Measurements from ENCODE around the gene KLHL22.
"Not testable (repeated sequence)": the region's sequence is repeated elsewhere in the genome, so short reads cannot be mapped to it uniquely, and the experiment has no call there.

The KLHL22 gene

GRCh38 chr22:20430720-20431510, 64.7 kb downstream of the KLHL22 start:
- DNase-seq = peak; percentile 35

- DNase-seq = no peak
Observed at GRCh38 chr22:20430101-20430719, 65.4 kb downstream of the KLHL22 start.

GRCh38 chr22:20429254-20430100, 66.1 kb downstream of the KLHL22 start:
- peak; percentile 64 for DNase-seq

DNA sequence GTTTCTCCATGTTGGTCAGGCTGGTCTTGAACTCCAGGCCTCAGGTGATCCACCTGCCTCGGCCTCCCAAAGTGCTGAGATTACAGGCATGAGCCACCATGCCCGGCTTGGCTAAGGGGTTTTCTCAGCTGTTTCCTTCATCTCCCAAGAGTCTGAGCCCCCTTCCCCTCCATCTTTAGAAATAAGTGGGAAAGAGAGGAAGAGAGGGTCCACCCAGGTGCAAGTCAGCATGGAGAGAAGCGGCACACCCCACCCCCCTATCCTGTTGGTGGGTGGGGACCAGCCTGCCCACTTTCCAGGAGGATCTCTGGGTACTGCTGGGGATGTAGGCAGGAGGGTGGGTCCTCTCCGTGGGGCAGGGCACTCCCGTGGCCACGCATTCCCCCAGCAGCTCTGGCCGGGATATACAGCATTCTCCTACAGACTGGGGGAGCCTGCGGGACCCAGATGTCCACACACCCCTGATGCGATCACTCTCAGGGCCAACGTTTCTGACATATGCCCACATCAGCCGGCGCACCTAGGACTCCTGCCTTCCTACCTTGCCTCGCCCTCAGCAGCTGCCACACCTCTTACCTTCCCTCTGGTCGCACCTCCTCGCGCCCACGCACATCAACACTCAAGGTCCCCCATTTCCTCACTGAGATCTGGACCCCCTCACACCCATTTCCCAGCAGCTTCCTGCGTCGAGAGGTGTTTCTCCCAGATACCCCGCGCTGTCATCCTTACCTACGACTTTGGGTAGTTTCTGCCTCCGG, 66.9 kb downstream of the KLHL22 start:
- DNase-seq = no peak

GRCh38 chr22:20427945-20428417, 67.6 kb downstream of the KLHL22 start:
- no peak for DNase-seq

DNA sequence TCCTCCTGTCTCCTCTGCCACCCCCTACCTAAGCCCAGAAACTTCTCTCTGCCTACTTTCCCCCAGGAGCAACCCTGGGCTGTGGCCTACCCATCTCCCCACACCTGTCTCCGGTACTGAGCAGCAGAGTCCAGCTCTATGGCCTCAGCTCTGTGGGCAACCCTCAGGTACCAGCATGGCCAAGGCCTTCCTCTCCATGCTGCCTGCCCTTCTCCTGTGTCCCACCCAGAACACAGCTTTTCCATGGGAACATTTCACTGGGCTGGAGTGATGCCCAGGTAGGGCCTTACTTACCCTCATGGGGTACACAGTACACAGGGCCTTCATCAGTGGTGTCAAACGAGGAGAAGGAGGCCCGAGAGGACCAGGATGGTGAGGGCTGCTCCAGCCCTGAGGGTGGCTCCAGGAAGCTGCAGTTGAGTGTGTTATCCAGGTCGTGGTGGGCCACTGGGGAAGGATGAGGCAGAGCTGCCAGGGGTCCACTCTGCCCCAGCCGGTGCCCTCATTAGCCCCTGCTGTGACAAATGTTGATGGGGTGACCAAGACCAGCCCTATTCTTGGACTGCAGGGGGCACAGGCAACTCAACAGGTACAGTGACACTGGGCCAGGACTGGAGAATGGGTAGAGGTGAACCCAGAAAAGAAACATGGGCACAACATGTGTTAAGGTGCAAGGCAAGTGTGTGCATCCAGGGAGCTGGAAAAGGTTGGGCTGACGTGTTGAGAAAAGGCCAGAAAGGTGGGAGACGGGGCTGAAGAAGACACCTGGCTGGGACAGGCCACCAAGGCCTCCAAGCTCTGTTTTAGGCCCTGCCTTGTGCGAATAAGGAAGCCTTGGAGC, 68.3 kb downstream of the KLHL22 start:
- no peak for DNase-seq

GRCh38 chr22:20426259-20426615, 69.4 kb downstream of the KLHL22 start:
- DNase-seq = no peak

- no peak for DNase-seq
Observed at GRCh38 chr22:20425566-20426258, 69.9 kb downstream of the KLHL22 start.

DNA sequence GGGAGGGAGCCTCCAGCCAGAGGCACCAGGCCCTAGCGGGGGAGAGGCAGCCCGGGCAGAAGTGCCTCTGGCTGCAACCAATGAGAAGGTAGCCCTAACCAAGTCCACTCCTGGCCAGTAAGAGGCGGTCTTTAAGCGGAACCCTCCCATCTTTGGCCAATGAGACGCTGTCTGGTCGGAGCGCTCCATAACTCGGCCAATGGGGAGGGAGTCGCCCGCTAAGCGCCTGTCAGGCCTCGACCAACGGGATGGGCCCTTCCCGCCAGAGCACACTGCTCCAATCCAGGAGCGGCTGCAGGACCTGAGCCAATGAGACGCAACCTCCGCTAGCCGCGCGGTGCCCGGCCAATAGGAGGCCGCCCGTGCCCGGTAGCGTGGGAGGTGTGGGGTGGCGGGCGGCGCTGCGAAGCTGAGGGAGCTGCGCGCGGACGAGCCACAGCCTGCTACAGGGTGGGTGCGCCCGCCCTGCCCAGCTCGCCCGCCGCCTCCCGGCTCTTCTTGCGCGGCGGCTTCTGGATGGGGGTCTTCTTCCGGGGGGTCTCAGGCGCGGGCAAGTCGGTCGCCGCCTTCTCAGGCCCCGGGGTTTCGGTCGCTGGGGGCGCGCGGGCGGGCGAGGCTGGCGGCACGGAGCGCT, 70.5 kb downstream of the KLHL22 start:
- no peak for DNase-seq

DNA sequence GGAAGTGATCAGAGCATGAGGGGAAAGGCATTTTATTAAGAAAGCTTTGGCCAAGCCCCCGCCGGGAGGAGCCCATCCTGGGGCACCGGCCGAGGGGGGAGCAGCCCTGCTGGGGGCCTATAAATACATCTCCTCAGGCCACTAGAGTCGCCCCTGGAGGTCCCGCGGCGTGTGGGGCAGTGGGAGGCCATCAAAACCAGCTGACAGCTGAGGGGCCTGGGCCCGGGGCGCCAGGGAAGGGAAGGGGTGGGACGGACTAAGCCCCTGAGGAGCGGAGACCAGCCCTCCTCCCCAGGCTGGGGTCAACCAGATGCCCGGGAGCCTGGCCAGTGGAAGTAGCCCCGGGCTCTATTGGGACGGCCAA, 71.0 kb downstream of the KLHL22 start:
- DNase-seq = no peak

- DNase-seq = no peak
Observed at GRCh38 chr22:20423906-20424551, 71.6 kb downstream of the KLHL22 start.

DNA sequence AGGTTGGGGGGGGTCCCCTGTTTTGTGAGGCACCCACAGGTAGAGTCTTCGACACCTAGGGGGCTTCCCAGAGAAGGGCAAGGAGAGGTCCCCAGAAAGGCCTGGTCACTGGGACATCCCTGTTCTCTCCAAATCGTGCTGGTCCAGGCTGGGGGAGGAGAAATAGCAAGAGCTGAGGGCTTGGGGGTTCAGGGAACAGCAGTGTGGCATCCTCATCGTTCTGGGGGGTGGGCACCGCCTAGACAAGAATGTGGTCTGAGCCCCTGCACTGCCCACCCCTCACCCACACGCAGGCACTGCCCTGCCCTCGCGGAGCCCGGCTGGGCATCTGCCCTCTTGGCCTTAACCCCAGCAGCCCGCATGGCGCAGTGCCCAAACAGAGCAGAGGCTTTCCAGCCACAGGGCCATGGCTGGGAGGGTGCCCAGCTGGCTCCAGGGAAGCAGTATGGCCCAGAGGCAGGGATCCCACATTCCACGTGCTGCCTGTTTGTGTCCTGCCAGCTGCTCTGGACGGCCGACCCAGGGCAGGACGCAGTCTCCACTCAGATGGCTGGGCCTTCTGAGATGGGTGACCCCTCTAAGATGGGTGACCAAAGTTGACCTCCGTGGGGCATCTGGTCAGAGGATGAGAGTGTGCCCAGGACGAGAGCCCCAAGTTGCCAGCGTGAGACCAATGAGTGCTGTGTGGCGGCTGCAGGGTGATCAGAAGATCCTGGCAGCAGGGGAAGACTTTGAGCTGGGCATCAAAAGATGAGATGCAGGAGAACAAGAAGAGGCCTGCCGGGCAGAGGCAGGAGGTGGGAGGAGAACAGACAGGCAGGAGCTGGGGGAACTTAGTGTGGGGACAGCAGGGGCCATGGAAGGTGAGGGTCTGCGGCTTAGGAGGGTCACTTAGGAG, 72.3 kb downstream of the KLHL22 start:
- no peak for DNase-seq

DNA sequence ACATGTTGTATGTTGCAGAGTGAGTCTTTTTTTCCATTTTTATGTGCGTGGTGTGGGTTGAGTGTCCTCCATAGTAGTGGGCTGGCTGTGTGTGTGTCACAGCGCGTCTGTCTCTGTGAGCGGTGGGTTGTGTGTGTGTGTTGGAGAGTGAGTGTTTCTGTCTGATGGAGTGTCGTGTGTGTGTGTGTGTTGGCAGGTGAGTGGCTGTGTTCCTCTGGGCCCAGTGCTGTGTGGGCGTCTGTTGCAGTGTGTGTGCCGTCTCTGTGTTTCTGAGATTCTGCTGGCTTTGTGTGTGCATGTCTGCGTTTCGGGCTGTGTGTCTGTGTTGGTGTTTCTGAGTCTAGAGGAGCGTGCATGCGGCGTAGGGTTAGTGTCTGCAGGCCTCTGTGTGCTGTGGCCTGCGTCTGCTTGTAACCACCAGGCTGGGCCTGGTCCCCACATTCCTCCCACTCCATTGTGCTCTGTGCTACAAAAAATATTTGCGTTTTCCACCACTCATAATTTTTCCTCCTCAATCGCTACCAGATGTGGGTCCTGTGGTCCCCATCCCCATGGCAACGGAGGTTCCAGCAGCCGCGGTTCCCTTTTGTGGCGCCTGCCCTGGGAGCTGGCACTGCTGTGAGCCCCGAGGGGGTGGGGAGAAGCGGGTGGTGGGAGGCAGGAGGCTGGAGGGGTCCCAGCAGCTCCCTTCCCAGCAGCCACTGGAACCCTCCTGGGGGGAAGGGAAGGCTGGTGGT, 73.2 kb downstream of the KLHL22 start:
- DNase-seq = no peak

- no peak for DNase-seq
Observed at GRCh38 chr22:20421507-20421874, 74.1 kb downstream of the KLHL22 start.

- DNase-seq = no peak
Observed at GRCh38 chr22:20420157-20420842, 75.3 kb downstream of the KLHL22 start.

- DNase-seq = no peak
Observed at GRCh38 chr22:20419664-20419951, 76.0 kb downstream of the KLHL22 start.

- peak; percentile 53 for DNase-seq
Observed at GRCh38 chr22:20418211-20418788, 77.3 kb downstream of the KLHL22 start.

DNA sequence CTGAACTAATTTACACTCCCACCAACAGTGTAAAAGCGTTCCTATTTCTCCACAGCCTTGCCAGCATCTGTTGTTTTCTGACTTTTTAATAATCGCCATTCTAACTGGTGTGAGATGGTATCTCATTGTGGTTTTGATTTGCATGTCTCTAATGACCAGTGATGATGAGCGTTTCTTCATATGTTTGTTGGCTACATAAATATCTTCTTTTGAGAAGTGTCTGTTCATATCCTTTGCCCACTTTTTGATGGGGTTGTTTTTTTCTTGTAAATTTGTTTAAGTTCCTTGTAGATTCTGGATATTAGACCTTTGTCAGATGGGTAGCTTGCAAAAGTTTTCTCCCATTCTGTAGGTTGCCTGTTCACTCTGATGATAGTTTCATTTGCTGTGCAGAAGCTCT, 79.9 kb downstream of the KLHL22 start:
- DNase-seq = not testable (repeated sequence)

Data from NCI-H1436 (cell line).